Measurements from ENCODE around the gene LDAH. TPM values are rescaled to one million over a fixed set of nuclear protein-coding genes. Genes with fewer than 3 reads are reported as not detected.
A peak's percentile ranks its signal among the peaks of the same experiment; 100 is the strongest.

The LDAH gene
- total and polyA plus RNA-seq, 4 experiments from 2014 or later = 12.3 to 23.9 (median 18.8) TPM

DNA sequence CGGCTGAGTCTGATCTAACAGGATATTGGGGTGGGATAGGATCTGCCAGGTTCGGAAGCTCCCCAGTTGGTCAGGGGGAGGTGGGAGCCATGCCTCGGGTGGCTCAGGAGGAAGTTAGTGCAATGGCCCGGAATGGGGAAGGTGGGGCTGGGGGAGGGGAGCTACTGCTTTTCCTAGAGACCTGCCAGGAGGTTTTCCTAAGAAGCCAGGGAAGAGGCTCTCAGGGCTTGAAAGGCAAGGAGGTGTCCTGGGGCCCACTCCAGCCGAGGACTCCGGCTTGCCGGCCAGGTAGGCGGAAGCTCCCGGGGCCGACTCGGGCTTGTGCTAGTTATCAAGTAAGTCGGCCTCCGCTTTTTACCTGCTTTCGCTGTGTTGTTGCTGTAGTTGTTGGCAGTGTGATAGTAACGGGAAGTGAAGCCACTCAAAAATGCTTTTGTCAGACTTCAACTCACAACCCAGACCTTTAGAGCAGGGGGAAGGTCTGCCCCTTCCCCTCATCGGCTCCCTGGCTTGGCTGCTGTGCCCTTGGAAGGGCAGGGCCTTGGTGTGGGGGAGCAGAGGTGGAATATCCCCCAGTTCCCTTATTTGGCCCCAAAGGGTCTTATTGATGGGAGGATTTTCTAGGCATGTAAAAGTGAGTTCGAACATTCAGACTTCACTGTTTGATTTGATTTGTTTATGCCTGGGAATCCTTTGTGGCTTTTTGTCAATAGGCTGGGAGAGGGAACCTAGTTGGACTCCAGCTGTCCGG, 150.5 kb downstream of the LDAH start:
- Histone ChIP-seq H3K4me1 (ENCODE audit: insufficient read depth, low read length) (peaks cover 10% of the 10 kb centered on the region), H3K36me3 (ENCODE audit: insufficient read depth, low read length) (no peaks in the 10 kb centered on the region), H3K4me3 (ENCODE audit: low read length in 2 of 2) (no peak overlapping the region), H3K9me3 (ENCODE audit: control insufficient read depth in 1 of 2, low read length in 2 of 2) (no peaks in the 10 kb centered on the region), H3K27me3 (ENCODE audit: insufficient read depth, low read length) (peaks cover 30% of the 10 kb centered on the region), H3K27ac (ENCODE audit: low read depth, low read length) (no peak overlapping the region)
- Mint-ChIP-seq H3K4me1 (peaks cover 2 to 21% (median 8%) of the 10 kb centered on the region in 4 donors), H3K27me3 (peaks cover 13 to 35% of the 10 kb centered on the region in 2 donors), H3K9me3 (peaks cover 0 to 2% (median 0%) of the 10 kb centered on the region in 8 donors), H3K27ac (peak overlapping the region in 1 of 7 donors; percentile 35), H3K4me3 (peak overlapping the region in 3 of 8 donors; percentile 39 to 67 (median 58)), H3K36me3 (no peaks in the 10 kb centered on the region)
- no peak for DNase-seq
- ChIA-PET POLR2A (ENCODE audit: partially characterized antibody) (no interaction called here), CTCF (ENCODE audit: partially characterized antibody) (interaction anchor here (1.4 to 11.2 kb wide), 2 partner anchors 11 to 21 kb away, joined by 4 to 73 read pairs; partner anchors contain the start of gene HS1BP3)
- intact Hi-C loops (cut with micrococcal nuclease) = no loop called here

GRCh38 chr2:20671736-20672080, 151.2 kb downstream of the LDAH start:
- H3K4me3 Mint-ChIP-seq = no peak overlapping the region
- POLR2A ChIA-PET (ENCODE audit: partially characterized antibody) = no interaction called here

GRCh38 chr2:20671036-20671735, 151.7 kb downstream of the LDAH start:
- Mint-ChIP-seq H3K27me3 (peaks cover 16 to 38% of the 10 kb centered on the region in 2 donors), H3K4me1 (peaks cover 4 to 24% (median 10%) of the 10 kb centered on the region in 4 donors), H3K4me3 (peak overlapping the region in 1 of 8 donors; percentile 41), H3K27ac (peak overlapping the region in 1 of 7 donors; percentile 23), H3K9me3 (peaks cover 0 to 2% (median 0%) of the 10 kb centered on the region in 8 donors), H3K36me3 (no peaks in the 10 kb centered on the region)
- Histone ChIP-seq H3K27ac (ENCODE audit: low read depth, low read length) (no peak overlapping the region), H3K9me3 (ENCODE audit: control insufficient read depth in 1 of 2, low read length in 2 of 2) (no peaks in the 10 kb centered on the region), H3K36me3 (ENCODE audit: insufficient read depth, low read length) (no peaks in the 10 kb centered on the region), H3K27me3 (ENCODE audit: insufficient read depth, low read length) (peaks cover 30% of the 10 kb centered on the region), H3K4me3 (ENCODE audit: low read length in 2 of 2) (no peak overlapping the region), H3K4me1 (ENCODE audit: insufficient read depth, low read length) (peaks cover 14% of the 10 kb centered on the region)
- ChIA-PET POLR2A (ENCODE audit: partially characterized antibody) (interaction anchor here (1.2 kb wide), 1 partner anchor 20 kb away, joined by 3 read pairs; the partner anchor contains the start of gene HS1BP3), CTCF (ENCODE audit: partially characterized antibody) (interaction anchor here (11.2 kb wide), 1 partner anchor 10 kb away, joined by 73 read pairs; no protein-coding TSS in a partner anchor)
- intact Hi-C loops (cut with micrococcal nuclease) = no loop called here
- DNase-seq = no peak

More at GRCh38 chr2:20671736-20672080, 151.2 kb downstream of the LDAH start:
- Histone ChIP-seq H3K27me3 (ENCODE audit: insufficient read depth, low read length) (peaks cover 30% of the 10 kb centered on the region), H3K9me3 (ENCODE audit: control insufficient read depth in 1 of 2, low read length in 2 of 2) (no peaks in the 10 kb centered on the region), H3K36me3 (ENCODE audit: insufficient read depth, low read length) (no peaks in the 10 kb centered on the region), H3K4me1 (ENCODE audit: insufficient read depth, low read length) (peaks cover 10% of the 10 kb centered on the region), H3K4me3 (ENCODE audit: low read length in 2 of 2) (no peak overlapping the region), H3K27ac (ENCODE audit: low read depth, low read length) (no peak overlapping the region)
- CTCF ChIA-PET (ENCODE audit: partially characterized antibody) = interaction anchor here (11.2 kb wide), 1 partner anchor 10 kb away, joined by 73 read pairs; no protein-coding TSS in a partner anchor
- Mint-ChIP-seq H3K36me3 (no peaks in the 10 kb centered on the region), H3K27me3 (peaks cover 13 to 35% of the 10 kb centered on the region in 2 donors), H3K9me3 (peaks cover 0 to 2% (median 0%) of the 10 kb centered on the region in 8 donors), H3K27ac (peak overlapping the region in 1 of 7 donors; percentile 23), H3K4me1 (peaks cover 2 to 21% (median 8%) of the 10 kb centered on the region in 4 donors)
- intact Hi-C loops (cut with micrococcal nuclease) = no loop called here
- no peak for DNase-seq

DNA sequence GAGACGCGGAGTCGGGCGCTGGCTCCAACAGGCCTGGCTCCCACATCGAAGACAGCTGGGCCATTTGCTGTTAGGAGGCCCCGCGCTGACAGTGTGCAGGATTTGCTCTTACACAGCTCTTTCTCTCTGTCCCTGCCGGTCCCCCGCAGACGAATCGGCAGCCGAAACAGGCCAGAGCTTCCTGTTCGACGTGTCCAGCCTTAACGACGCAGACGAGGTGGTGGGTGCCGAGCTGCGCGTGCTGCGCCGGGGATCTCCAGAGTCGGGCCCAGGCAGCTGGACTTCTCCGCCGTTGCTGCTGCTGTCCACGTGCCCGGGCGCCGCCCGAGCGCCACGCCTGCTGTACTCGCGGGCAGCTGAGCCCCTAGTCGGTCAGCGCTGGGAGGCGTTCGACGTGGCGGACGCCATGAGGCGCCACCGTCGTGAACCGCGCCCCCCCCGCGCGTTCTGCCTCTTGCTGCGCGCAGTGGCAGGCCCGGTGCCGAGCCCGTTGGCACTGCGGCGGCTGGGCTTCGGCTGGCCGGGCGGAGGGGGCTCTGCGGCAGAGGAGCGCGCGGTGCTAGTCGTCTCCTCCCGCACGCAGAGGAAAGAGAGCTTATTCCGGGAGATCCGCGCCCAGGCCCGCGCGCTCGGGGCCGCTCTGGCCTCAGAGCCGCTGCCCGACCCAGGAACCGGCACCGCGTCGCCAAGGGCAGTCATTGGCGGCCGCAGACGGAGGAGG, 152.4 kb downstream of the LDAH start:
- no peak overlapping the region for H3K27ac Mint-ChIP-seq
- peaks cover 4 to 31% (median 14%) of the 10 kb centered on the region in 4 donors for H3K4me1 Mint-ChIP-seq
- DNase-seq = no peak
- H3K4me3 ChIP-seq (ENCODE audit: low read length in 2 of 2) = no peak overlapping the region
- intact Hi-C loops (cut with micrococcal nuclease) = no loop called here
- H3K27me3 Mint-ChIP-seq = peaks cover 17 to 43% of the 10 kb centered on the region in 2 donors
- POLR2A ChIA-PET (ENCODE audit: partially characterized antibody) = interaction anchor here (1.2 kb wide), 1 partner anchor 19 kb away, joined by 3 read pairs; the partner anchor contains the start of gene HS1BP3
- H3K27me3 ChIP-seq (ENCODE audit: insufficient read depth, low read length) = peaks cover 30% of the 10 kb centered on the region
- no peaks in the 10 kb centered on the region for H3K9me3 ChIP-seq (ENCODE audit: control insufficient read depth in 1 of 2, low read length in 2 of 2)
- CTCF ChIA-PET (ENCODE audit: partially characterized antibody) = interaction anchor here (11.2 kb wide), 1 partner anchor 9 kb away, joined by 73 read pairs; no protein-coding TSS in a partner anchor
- no peaks in the 10 kb centered on the region for H3K36me3 Mint-ChIP-seq
- H3K9me3 Mint-ChIP-seq = peaks cover 0 to 2% (median 0%) of the 10 kb centered on the region in 8 donors
- H3K36me3 ChIP-seq (ENCODE audit: insufficient read depth, low read length) = no peaks in the 10 kb centered on the region
- H3K27ac ChIP-seq (ENCODE audit: low read depth, low read length) = no peak overlapping the region
- peak overlapping the region in 2 of 8 donors; percentile 8 to 31 for H3K4me3 Mint-ChIP-seq
- peaks cover 21% of the 10 kb centered on the region for H3K4me1 ChIP-seq (ENCODE audit: insufficient read depth, low read length)

DNA sequence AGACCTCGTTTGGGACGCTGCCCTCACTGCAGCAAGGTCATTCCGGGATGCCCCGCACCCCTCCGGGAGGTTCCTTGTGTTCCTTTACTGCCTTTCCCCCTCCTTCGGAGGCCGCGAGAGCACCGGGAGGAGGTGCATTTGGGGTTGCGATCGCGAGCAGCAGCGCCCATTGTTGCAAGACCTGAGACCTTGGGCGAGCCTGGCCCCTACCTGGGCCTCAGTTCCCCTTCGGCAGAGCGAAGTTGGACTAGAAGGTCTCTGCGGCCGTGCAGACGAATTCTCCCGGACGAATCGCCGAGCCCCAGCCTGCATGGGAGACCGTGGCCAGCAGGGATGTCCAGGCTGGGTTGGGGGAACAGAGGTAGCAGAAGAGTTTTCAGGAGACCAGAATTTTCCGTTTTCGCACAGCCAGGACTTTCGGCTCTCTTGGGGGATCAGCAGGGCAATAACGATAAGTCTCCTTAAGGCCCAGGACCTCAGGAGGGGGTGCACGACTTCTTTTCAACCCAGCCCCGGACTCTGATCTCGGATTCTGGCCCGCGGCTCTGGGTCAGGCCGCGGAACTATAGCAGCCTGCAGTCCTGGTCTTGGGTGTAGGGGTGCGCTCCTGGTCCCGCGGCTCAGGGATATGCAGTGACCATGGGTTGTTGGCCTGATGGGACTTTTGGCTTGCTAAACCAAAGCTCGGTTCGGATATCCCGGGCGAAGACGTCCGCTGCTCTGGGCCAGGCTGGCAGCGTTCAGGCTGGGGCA, 153.2 kb downstream of the LDAH start:
- CTCF ChIA-PET (ENCODE audit: partially characterized antibody) = interaction anchor here (11.2 kb wide), 1 partner anchor 8 kb away, joined by 73 read pairs; no protein-coding TSS in a partner anchor
- peak overlapping the region in 1 of 7 donors; percentile 31 for H3K27ac Mint-ChIP-seq

GRCh38 chr2:20668871-20669475, 153.9 kb downstream of the LDAH start:
- Histone ChIP-seq H3K36me3 (ENCODE audit: insufficient read depth, low read length) (no peaks in the 10 kb centered on the region), H3K27me3 (ENCODE audit: insufficient read depth, low read length) (peaks cover 41% of the 10 kb centered on the region), H3K9me3 (ENCODE audit: control insufficient read depth in 1 of 2, low read length in 2 of 2) (no peaks in the 10 kb centered on the region), H3K27ac (ENCODE audit: low read depth, low read length) (no peak overlapping the region), H3K4me3 (ENCODE audit: low read length in 2 of 2) (no peak overlapping the region), H3K4me1 (ENCODE audit: insufficient read depth, low read length) (peaks cover 24% of the 10 kb centered on the region)
- intact Hi-C loops (cut with micrococcal nuclease) = no loop called here
- no peak overlapping the region for H3K27ac Mint-ChIP-seq
- CTCF ChIA-PET (ENCODE audit: partially characterized antibody) = interaction anchor here (11.2 kb wide), 1 partner anchor 8 kb away, joined by 73 read pairs; no protein-coding TSS in a partner anchor
- peak overlapping the region in 6 of 8 donors; percentile 13 to 62 (median 24) for H3K4me3 Mint-ChIP-seq
- H3K27me3 Mint-ChIP-seq = peaks cover 29 to 51% of the 10 kb centered on the region in 2 donors
- H3K9me3 Mint-ChIP-seq = peaks cover 0 to 2% (median 0%) of the 10 kb centered on the region in 8 donors
- H3K36me3 Mint-ChIP-seq = no peaks in the 10 kb centered on the region
- DNase-seq = no peak
- peaks cover 6 to 36% (median 19%) of the 10 kb centered on the region in 4 donors for H3K4me1 Mint-ChIP-seq
- POLR2A ChIA-PET (ENCODE audit: partially characterized antibody) = no interaction called here

More for the DNA sequence above, 153.2 kb downstream of the LDAH start:
- Histone ChIP-seq H3K4me3 (ENCODE audit: low read length in 2 of 2) (no peak overlapping the region), H3K36me3 (ENCODE audit: insufficient read depth, low read length) (no peaks in the 10 kb centered on the region), H3K9me3 (ENCODE audit: control insufficient read depth in 1 of 2, low read length in 2 of 2) (no peaks in the 10 kb centered on the region), H3K27ac (ENCODE audit: low read depth, low read length) (no peak overlapping the region), H3K27me3 (ENCODE audit: insufficient read depth, low read length) (peaks cover 34% of the 10 kb centered on the region), H3K4me1 (ENCODE audit: insufficient read depth, low read length) (peaks cover 24% of the 10 kb centered on the region)
- Mint-ChIP-seq H3K27me3 (peaks cover 21 to 48% of the 10 kb centered on the region in 2 donors), H3K4me3 (peak overlapping the region in 7 of 8 donors; percentile 18 to 62 (median 33)), H3K9me3 (peaks cover 0 to 2% (median 0%) of the 10 kb centered on the region in 8 donors), H3K4me1 (peaks cover 6 to 36% (median 19%) of the 10 kb centered on the region in 4 donors), H3K36me3 (no peaks in the 10 kb centered on the region)
- intact Hi-C loops (cut with micrococcal nuclease) = no loop called here
- no peak for DNase-seq
- POLR2A ChIA-PET (ENCODE audit: partially characterized antibody) = interaction anchor here (1.2 kb wide), 1 partner anchor 19 kb away, joined by 3 read pairs; the partner anchor contains the start of gene HS1BP3

Data from CD4-positive, alpha-beta memory T cell (primary cell).